ENCODE measurements around the gene SLC30A4.

DNA sequence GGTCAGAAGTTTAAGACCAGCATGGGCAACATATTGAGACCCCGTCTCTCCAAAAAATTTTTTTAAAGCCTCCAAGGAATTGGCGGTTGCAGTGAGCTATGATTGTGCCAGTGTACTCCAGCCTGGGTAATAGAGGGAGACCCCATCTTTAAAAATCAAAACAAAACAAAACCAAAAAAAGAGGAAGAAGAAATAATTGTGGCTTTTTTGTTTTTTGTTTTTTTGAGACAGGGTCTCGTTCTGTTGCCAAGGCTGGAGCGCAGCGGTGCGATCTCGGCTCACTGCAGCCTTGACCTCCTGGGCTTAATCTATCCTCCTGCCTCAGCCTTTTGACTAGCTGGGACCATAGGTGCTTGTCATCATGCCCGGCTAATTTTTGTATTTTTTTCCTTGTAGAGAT is 4.5 kb upstream of the SLC30A4 start:
- TF ChIP-seq CTCF (IDR thresholded peaks at IDR 0.05) (no peak), POLR2A (IDR thresholded peaks at IDR 0.05) (no peak), EP300 (IDR thresholded peaks at IDR 0.05) (no peak)
